CD4-positive, alpha-beta T cell treated with Interleukin-6 for 4 hours (primary cell): ENCODE results near the gene SLC30A9.

Experiments used
- DNase-seq: peaks from one replicate; pipeline ENCODE4 v3.0.0-alpha.2; 2020; ENCODE audit warnings: mixed read lengths

Gene SLC30A9

DNA sequence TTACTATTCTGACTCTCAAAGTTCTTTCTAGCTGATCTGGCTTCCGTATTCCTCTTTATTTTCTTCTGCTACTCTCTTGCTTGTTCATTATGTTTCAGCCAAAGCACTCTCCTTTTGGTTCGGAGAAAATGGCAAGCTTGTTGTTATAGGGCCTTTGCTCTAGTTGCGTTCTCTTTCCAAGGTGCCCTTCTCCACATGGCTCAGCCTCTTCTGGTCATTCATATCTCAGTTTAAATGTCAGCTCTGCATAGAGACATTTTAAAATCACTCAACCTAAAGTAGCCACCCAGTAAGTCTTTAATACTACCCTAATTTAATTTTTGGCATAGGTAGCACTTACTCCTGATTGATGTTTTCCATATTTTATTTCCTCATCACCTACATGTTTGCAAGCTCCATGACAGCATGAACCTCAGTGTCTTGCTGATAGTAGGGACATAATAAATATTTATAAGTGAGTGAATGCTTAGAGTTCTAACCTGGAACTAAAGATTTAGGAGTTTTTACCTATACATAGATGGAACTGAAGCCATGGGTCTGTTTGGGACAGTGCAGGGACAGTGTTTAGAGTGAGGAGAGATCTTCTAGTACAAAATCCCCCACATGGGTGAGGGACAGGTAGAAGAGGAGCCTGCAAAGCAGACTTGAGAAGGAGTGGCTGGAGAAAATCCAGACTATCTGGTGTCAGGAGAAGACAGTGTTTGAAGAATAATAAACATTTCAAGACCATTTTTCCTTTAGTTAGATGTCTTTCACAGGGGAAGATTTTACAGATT, 17.9 kb downstream of the SLC30A9 start:
- DNase-seq = no peak

DNA sequence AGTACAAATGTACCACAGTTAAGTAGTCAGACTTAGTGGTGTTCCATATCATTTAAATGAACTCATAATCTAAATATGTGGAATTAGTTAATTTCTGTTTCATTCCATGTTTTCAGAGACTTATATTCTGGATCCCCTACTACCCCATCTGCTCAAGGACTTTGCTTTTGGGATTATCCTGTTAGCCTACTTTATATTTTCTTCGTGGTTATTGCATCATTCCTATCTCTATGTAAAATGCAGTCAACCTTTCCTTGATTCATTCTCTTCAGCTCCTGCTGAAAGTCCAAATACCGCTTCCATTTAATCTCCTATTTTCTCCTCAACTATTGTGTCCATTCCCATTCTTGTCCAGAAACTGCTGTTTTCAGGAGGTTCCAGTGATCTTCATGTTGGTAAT, 25.1 kb downstream of the SLC30A9 start:
- no peak for DNase-seq

DNA sequence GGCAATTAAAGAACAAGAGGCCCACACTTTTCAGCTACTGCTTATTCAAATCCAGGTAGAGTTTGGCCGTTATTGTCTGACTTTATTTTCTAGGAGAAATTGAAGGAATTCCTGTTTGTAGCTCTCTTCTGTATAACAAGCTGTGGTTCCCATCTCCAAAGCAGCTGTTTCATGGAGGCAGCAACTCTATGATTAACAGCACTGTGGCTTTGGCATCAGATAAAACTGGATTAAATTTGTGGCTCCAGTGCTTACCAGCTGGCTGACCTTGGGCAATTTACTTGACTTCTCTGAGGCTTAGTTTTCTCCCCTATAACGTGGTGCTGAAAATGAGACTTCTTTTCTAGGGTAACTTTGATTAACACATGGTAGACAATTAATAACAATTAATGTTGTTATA, 28.1 kb downstream of the SLC30A9 start:
- no peak for DNase-seq

DNA sequence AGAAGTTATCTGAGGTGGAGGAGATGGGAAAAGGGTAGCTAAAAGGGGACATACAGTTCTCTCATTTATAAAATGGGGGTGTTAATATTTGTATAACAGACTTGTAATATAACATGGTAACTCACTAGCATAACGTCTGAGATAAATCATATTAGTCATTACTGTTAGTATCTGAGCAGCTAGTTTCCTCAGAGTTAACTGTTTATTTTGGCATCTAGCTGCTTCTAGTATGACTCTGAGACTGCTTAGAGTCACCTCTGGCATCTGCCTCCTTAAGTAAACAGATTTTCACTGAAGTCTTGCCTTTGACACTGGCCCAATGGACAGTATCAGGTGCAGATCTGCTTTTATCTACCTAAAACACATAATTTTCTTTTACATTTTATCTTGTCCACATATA, 58.1 kb downstream of the SLC30A9 start:
- no peak for DNase-seq

DNA sequence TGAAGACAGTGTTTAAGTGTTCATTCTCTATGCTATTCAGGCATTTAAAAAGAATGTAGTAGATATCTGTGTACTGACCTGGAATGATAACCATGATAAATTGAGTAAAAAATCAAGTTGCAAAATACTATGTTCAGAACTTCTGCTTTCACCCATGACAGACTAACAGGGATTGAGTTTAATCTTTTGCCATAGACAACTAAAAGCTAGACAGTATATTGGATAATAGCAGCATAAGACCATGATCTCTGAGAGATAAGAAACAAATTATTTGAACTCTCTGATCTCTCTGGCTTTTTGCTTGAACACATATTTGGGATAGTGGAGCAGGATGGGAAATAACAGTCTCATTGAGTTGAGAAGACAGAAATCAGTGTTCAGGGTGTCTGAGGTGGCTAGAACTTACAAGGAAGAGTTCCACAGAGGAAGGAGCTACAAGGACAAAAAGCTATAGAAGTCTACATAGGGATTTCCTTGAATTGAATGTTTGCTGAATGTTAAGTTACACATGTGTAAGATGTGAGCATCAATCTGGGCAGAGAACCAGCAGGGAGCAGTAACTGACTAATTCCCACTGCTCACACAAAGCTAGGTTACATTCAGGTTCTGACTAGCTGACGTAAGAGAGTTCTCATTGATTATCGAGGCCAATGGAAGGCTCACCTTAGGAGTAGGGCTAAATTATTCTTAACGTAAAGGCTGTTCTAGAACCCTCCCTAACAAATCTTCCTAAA, 60.4 kb downstream of the SLC30A9 start:
- no peak for DNase-seq

DNA sequence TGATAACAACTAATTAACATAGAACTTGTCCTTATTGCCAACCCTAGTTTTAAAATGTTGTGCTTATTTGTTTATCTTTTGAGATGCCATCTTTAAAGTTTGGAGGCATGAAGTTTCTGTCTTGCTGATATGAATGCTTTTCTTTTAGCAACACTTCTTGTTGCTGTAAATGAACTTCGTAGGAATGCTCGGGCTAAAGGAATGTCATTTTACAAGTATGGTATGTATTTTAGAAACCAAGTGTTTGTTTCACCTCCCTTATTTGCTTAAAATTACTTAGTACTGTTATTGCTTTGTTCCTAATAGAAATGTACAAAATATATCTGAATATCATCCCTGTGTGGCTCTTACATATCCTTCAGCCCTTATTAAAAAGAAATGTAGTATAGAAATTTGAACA, 76.1 kb downstream of the SLC30A9 start:
- no peak for DNase-seq

DNA sequence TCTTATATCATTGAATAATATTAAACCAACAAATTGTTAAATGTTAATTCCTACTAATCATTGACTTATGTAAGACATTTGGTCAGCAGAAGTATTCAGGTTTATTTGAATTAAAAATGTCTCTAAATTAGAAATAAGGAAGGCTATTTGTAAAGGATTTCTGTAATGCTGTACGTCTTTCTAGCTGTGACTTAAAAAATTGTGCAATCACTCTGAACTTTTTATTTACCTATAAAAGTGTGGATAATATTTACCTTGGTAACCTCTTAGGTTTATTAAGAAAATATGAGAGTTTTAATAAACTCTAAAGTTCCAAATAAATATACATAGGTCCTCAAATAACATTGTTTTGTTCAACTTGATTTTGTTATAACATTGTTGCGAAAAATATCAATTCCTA, 76.9 kb downstream of the SLC30A9 start:
- DNase-seq = no peak

DNA sequence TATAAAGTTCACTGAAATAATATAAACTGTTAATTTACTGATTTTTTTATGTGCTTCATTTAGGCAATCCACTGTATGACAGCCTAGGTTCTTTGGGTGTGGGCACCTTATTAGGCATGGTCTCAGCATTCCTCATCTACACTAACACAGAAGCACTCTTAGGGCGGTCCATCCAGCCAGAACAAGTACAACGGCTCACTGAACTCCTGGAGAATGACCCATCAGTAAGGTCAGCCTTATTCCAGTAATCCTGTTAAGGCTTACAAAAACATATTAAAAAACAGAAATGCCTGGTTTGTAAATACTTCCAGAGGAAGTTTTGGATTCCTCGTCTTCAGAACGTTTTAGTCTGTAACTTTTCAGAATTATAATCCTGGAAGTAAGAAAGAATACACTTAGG, 80.1 kb downstream of the SLC30A9 start:
- no peak for DNase-seq

DNA sequence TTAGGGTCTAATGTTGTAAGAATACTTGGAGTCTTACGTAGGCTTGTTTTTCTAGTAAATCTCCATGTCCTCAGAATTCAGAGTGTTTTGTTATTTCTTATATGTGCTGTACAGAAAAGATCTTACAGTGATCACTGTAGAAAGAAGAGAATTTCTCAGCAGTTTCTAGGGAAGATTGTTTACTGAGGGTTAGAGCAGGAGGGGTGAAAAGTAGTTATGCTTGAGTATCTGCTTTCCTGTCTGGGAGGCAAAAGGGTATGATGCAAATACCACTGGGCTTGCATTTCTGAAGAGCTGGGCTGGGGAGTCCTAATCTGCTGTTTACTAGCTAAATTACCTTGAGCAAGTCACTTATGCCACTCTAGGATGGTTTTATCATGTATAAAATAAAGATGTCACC, 84.0 kb downstream of the SLC30A9 start:
- no peak for DNase-seq

DNA sequence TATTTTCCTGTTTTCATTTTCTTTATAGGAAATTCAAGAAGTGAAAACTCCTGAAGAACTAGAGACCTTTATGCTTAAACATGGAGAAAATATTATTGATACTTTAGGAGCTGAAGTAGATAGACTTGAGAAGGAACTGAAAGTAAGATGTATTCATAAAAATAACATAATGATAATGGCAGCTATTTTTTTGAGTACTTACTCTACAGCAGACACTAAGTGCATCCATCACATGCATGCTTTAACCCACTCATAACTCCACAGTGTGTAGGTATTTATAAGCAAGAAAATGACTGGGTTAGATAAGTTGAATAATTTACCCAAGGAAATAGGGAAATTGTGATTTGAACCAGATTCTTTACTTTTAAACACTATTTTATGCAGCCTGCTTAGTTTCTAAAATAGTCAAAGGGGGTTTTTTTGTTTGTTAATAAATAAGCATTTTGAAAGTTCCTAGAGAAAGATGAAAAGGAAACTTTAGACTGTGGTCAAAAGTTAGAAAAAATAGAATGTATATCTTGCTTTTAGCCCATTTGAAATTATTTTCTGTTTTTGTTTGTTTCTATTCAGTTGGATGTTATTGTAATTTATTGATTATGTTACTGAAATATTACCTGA, 88.0 kb downstream of the SLC30A9 start:
- no peak for DNase-seq

DNA sequence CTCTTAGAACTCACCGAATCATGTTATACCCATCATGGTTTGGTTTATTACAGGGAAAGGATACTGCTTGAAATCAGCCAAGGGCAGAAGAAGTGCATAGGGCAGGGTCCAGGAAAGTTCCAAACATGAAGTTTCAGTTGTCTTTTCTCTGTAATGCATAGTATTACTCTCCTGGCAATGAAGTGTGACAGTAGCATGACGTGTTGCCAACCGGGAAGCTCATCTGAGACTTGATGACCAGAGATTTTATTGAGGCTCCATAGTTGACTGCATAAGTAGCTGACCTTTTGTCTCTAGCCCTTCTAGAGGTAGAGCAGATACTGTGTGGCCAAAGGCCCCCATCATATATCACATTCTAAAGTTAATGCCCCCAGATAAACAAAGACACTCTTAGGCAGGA, 90.0 kb downstream of the SLC30A9 start:
- no peak for DNase-seq

DNA sequence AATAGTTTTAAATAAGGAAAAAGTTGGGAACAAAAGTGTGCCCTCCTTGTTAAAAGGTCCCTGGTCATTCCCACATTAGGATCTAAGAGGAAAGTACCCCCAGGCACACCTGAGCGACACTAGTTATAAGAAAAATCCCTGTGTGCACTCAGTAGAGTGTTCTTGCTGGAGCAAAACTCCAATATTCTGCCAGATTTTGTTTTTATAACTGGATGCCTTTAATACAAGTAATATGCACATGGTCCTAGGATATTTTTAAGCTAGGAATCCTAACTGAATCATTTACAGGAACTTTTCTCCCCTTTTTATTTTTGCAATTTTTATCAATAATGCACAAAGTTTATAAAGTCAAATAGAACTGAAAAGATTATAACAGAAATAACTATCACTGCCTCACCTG, 93.5 kb downstream of the SLC30A9 start:
- DNase-seq = no peak

DNA sequence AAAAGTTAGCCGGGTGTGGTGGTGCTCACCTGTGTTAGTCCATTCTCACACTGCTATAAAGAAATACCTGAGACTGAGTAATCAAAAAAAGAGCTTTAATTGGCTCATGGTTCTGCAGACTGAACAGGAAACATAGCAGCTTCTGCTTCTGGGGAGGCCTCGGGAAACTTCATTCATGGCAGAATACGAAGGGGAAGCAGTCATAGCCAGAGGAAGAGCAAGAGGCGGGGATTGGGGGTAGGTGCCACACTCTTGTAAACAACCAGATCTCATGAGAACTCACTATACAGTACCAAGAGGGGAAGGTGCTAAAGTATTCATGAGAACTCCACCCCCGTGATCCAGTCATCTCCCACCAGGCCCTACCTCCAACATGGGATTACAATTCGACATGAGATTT, 98.1 kb downstream of the SLC30A9 start:
- DNase-seq = no peak

DNA sequence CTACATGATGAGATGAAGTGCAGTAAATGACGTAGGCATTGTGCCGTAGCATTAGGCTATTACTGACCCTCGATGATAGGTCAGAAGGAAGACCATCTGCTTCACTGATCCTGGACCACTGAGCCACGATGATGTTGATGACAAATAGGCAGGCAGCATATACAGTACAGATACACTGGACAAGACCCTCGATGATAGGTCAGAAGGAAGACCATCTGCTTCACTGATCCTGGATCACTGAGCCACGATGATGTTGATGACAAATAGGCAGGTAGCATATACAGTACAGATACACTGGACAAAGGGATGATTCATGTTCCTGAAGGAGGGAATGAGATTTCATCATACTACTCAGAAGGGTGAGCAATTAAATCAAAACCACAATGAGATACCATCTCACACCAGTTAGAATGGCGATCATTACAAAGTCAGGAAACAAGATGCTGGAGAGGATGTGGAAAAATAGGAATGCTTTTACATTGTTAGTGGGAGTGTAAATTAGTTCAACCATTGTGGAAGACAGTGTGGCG, 111.2 kb downstream of the SLC30A9 start:
- DNase-seq = no peak

DNA sequence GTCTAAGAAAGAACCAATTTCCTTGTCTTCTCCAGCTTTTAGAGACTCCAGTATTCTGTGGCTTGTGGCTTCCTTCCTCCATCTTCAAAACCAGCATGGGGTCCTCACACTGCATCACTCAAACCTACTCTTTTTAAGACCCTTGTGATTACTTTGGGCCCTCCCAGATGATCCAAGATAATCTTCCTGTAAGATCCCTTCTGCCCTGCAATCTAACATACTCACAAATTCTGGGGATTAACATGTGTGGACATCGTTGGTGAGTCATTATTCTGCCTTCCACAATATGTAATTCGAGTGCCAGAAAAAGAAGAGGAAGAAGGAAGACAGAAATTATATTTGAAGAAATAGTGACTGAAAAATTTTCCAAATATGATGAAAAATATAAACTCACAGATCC, 114.2 kb downstream of the SLC30A9 start:
- no peak for DNase-seq

DNA sequence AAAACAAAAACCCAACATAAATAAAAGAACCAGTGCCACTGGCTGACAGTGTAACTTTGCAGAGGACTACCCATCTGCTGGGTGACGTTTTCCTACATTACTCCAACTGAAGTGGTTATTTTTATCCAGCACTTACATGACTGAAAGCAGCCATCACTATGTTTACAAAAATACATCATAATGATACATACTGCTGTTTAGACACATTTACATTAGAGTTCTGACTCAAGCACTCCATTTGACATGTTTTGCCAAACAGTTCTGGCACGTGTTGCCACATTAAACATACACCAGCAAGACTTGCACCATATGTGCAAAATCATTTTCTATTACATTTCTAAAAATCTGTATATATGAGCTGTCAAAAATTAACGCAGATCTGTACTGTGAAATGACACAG, 122.5 kb downstream of the SLC30A9 start:
- DNase-seq = no peak

DNA sequence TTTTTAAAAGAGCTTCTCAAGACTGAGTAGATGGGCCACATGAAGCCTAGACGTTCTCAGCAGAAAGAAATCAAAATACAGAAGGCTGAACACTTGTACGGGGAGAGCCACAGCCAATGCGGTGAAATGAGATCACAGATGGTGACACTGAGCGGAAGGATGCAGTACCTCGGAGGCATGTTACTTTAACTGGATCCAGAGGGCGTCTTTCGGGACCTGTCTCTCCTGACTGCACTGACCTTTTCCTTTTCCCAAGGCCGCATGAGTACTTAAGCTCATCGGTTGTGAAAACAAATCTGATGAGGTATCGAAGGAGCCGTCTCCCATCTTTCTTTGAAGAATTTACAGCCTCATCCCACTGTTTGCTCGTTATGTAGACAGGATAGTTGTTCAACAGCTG, 129.6 kb downstream of the SLC30A9 start:
- DNase-seq = no peak

DNA sequence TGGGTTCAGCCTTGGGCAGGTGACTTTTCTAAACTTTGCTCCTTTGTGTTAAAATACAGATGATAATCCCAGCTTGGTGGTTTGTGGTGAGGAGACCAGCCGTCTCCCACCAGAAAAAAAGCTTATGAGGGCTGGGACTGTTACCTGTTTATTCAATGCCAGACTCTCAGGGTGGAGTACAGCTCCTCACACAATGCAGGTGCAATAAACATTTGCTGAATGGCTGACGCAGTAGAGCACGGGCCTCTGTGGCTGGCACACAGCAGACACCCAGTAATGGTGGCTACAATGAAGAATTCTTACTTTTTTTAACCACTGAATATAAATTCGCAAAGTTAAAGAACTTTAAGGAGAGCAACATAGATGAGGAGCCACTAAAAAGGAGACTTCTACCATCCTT, 131.9 kb downstream of the SLC30A9 start:
- no peak for DNase-seq

DNA sequence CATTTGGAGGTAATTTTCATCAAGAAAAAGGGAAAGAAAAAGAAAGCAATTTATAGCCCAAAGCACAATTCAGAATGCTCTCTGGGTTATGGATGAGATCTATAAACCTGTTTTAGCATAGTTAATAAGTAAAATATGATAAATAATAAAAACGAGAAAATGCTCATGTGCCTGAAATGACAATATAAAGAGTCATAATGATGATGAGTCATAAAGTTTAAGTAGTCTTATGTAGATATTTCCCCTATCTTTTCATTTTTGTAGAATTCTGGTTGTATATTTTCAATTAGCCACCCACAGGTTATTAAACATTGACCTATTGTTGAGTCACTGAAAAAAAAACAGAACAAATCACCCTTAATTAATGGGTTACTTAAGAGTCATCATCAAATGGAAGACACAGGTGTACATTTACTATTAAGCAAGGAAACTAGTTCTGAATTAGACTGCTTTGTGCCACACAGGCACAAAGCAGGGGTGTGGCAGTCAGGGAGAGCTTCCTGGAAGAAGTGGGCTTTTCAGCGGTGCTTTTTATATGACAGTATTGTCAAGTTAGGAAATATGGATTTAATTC, 132.8 kb downstream of the SLC30A9 start:
- no peak for DNase-seq

DNA sequence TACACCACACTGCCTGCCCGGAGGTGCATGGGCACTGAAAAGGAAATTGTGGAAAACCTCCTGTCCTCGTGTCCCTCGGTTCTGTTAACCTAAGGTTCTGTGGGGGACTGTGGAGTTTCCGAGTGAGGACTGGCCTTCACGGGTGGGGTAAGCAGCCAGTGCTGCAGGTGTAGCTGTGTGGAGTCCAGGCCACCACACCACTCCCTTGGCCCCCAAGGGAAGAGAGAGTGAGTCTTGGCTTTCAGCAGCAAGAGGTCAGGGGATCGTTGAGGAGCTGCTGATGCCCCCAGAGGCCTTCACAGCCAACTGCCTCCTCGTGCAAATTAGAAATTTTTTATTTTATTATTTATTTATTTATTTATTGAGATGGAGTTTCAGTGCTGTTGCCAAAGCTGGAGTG, 141.8 kb downstream of the SLC30A9 start:
- no peak for DNase-seq

DNA sequence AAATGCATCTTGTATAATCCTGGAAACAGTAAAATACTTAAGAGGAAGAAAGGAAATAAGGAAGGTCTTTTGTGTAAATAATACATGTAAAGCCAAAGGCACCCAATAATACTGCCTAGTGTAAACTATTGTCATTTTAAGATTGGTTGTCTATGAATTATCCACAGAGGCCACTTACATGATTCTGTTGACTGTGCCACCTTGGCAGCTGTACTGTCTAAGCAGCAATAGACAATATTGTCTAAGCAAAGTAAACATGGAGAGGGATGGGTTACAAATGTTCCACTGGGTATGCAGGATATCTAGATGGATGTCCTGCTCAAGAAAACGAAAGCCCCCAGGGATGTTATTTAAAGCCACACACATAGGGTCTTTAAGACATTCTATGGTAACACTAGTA, 142.7 kb downstream of the SLC30A9 start:
- DNase-seq = no peak

DNA sequence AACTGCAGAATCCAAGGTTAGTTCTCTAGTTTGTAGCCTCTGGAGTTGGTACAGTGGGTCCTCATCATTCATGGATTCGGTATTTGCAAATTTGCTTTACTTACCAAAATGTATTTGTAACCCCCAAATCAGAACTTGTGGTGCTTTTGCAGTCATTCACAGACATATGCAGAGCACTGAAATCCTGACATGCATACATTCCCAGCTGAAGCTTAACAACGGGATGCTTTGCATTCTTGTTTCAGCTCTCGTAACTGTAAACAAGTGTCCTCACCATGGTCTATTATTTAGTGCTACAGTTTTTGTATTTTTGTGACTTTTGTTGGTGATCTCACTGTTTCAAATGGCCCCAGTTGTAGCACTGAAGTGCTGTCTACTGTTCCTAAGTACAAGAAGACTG, 146.0 kb downstream of the SLC30A9 start:
- no peak for DNase-seq
